HCT116 (cell line): ENCODE measurements around the gene NECAB2. TPM values are rescaled to one million over a fixed set of nuclear protein-coding genes. Genes with fewer than 3 reads are reported as not detected.

Experiments used
- ATAC-seq: fragments of 200-7000 bp; cut with Tn5 transposase; 2 replicates; pipeline ENCODE4 v1.9.1; 2020; ENCODE audit warnings: mild to moderate bottlenecking, moderate library complexity
- BruUV-seq: library from RNA; stranded (reverse); fragments of 400-500 nt; replicated peaks from 2 replicates; lab custom pipeline; 2021; lab: Mats Ljungman, UMichigan
- CTCF ChIA-PET: fragments of 300-600 bp; sonication (Branson Sonifier 250); formaldehyde crosslinking; loops from one replicate; lab custom pipeline; 2021; ENCODE audit warnings: antibody characterized with exemption; lab: Charles Lee
- POLR2A ChIA-PET: fragments of 300-600, 350-600 bp; sonication (Branson Sonifier 250); formaldehyde crosslinking; loops from one replicate; lab custom pipeline; 2021; ENCODE audit warnings: antibody characterized with exemption; lab: Charles Lee
- RAD21 ChIA-PET, 2 experiments: fragments of 300-600 bp; sonication (Branson Sonifier 250); formaldehyde crosslinking; loops; one replicate each; lab custom pipeline; 2023; ENCODE audit warnings: low total read pairs in 2 of 2; ENCODE audit not compliant: uncharacterized antibody in 2 of 2, unreplicated experiment in 2 of 2, low non-redundant PET in 1 of 2; lab: Charles Lee
- DNase-seq: peaks from one replicate; pipeline ENCODE4 v3.0.0-alpha.2; 2010; ENCODE audit warnings: low read depth, low spot score
- H2AFZ ChIP-seq: fragments of 200-600 bp; shearing (Covaris generic), sonication (generic); 2 replicates; pipeline ENCODE4 v1.6.1; 2017; ENCODE audit warnings: low read depth, mixed run types, mixed read lengths, antibody characterized with exemption, low read length; ENCODE audit not compliant: poor library complexity, severe bottlenecking
- H3K27ac ChIP-seq: 2 replicates; pipeline ENCODE4 v1.5.1; 2012; ENCODE audit warnings: low read depth, low read length
- H3K27me3 ChIP-seq: fragments of 200-600 bp; sonication (generic); 2 replicates; pipeline ENCODE4 v1.6.1; 2016; ENCODE audit warnings: mixed run types, low read length, mixed read lengths; ENCODE audit not compliant: insufficient read depth
- H3K36me3 ChIP-seq, 2 experiments: fragments of 200-500 bp in 1 of 2; fragments of 200-600 bp in 1 of 2; sonication (Bioruptor generic) in 1 of 2; sonication (generic) in 1 of 2; 2 replicates each; pipeline versions ENCODE4 v1.5.1 to v1.6.1; 2014 to 2016; ENCODE audit warnings: low read length in 2 of 2, inconsistent platforms in 1 of 2, mixed read lengths in 1 of 2, mixed run types in 1 of 2; ENCODE audit not compliant: insufficient read depth in 2 of 2, control insufficient read depth in 1 of 2
- H3K4me1 ChIP-seq, 2 experiments: fragments of 200-600 bp in 1 of 2; sonication (generic) in 1 of 2; 2 replicates each; pipeline versions ENCODE4 v1.5.1 to v1.6.1; 2012 to 2017; ENCODE audit warnings: low read length in 2 of 2, inconsistent platforms in 1 of 2, mild to moderate bottlenecking in 1 of 2, mixed read lengths in 1 of 2, mixed run types in 1 of 2, moderate library complexity in 1 of 2; ENCODE audit not compliant: insufficient read depth in 2 of 2, control insufficient read depth in 1 of 2
- H3K4me2 ChIP-seq: fragments of 200-600 bp; sonication (generic); 2 replicates; pipeline ENCODE4 v1.6.1; 2017; ENCODE audit warnings: mixed run types, low read length, mixed read lengths
- H3K4me3 ChIP-seq, 2 experiments: fragments of 200-600 bp in 1 of 2; sonication (generic) in 1 of 2; replicated peaks in 1 of 2; 2 replicates each; pipeline ENCODE4 v1.5.1; 2011 to 2016; ENCODE audit warnings: low read length in 2 of 2, control low read depth in 1 of 2, low read depth in 1 of 2, mild to moderate bottlenecking in 1 of 2, mixed read lengths in 1 of 2, mixed run types in 1 of 2
- H3K79me2 ChIP-seq: fragments of 200-600 bp; sonication (generic); 2 replicates; pipeline ENCODE4 v1.6.1; 2017; ENCODE audit warnings: mild to moderate bottlenecking, mixed run types, low read length, moderate library complexity, mixed read lengths; ENCODE audit not compliant: insufficient read depth
- H3K9ac ChIP-seq: fragments of 200-600 bp; sonication (generic); 2 replicates; pipeline ENCODE4 v1.6.1; 2016; ENCODE audit warnings: low read length, mixed read lengths
- H3K9me2 ChIP-seq: fragments of 200-600 bp; sonication (generic), shearing (Covaris generic); 2 replicates; pipeline ENCODE4 v1.6.1; 2017; ENCODE audit warnings: mixed run types, mild to moderate bottlenecking, moderate library complexity; ENCODE audit not compliant: insufficient read depth
- H3K9me3 ChIP-seq, 2 experiments: fragments of 200-500 bp in 1 of 2; fragments of 200-600 bp in 1 of 2; sonication (Bioruptor generic) in 1 of 2; sonication (generic) in 1 of 2; 2 replicates each; pipeline ENCODE4 v1.6.1; 2014 to 2017; ENCODE audit warnings: low read length in 2 of 2, mixed read lengths in 2 of 2, inconsistent platforms in 1 of 2, low read depth in 1 of 2, mild to moderate bottlenecking in 1 of 2, mixed run types in 1 of 2, moderate library complexity in 1 of 2; ENCODE audit not compliant: control insufficient read depth in 1 of 2, insufficient read depth in 1 of 2
- H4K20me1 ChIP-seq: fragments of 200-600 bp; sonication (generic), shearing (Covaris generic); 2 replicates; pipeline ENCODE4 v1.6.1; 2017; ENCODE audit warnings: mixed run types, mild to moderate bottlenecking, moderate library complexity; ENCODE audit not compliant: insufficient read depth
- EGR1 ChIP-seq: IDR thresholded peaks from 2 replicates; pipeline ENCODE4 v1.6.1; 2012; ENCODE audit warnings: low read depth
- POLR2A ChIP-seq: IDR thresholded peaks from 2 replicates; pipeline ENCODE4 v1.7.0; 2011; ENCODE audit warnings: borderline replicate concordance; ENCODE audit not compliant: insufficient read depth, insufficient read length; ENCODE audit errors: extremely low read depth
- POLR2AphosphoS5 ChIP-seq: IDR thresholded peaks from 2 replicates; pipeline ENCODE4 v1.6.1; 2011; ENCODE audit warnings: mild to moderate bottlenecking, low read depth, low read length, moderate library complexity
- RAD21 ChIP-seq: IDR thresholded peaks from 2 replicates; pipeline ENCODE4 v1.6.1; 2012; ENCODE audit warnings: low read depth, mild to moderate bottlenecking
- SIN3A ChIP-seq: IDR thresholded peaks from 2 replicates; pipeline ENCODE4 v1.6.1; 2012; ENCODE audit warnings: low read depth
- SP1 ChIP-seq: IDR thresholded peaks from 2 replicates; pipeline ENCODE4 v1.6.1; 2012; ENCODE audit warnings: low read depth
- YY1 ChIP-seq: IDR thresholded peaks from 2 replicates; pipeline ENCODE4 v1.6.1; 2011; ENCODE audit warnings: low read length, low read depth, moderate library complexity, mild to moderate bottlenecking; ENCODE audit not compliant: insufficient replicate concordance; ENCODE audit errors: extremely low read depth
- ZFX ChIP-seq: fragments of 450-650 bp; IDR thresholded peaks from 2 replicates; pipeline ENCODE4 v1.6.1; 2017
- ZNF274 ChIP-seq: fragments of 200-500 bp; sonication (Bioruptor generic); IDR thresholded peaks from 2 replicates; pipeline ENCODE4 v1.6.1; 2014; ENCODE audit warnings: mild to moderate bottlenecking, low read depth, low read length, inconsistent platforms
- intact Hi-C: fragments of 100-400 bp; cut with micrococcal nuclease; formaldehyde crosslinking; loops from 2 replicates; pipeline ENCODE4 v1.10.0; 2022
- total RNA-seq: library from RNA; stranded (reverse); gene quantifications from one replicate; pipeline ENCODE4 v1.2.1, GENCODE V29; 2021; ENCODE audit not compliant: unreplicated experiment
- TF ChIP-seq, protein P1 (sequence below): IDR thresholded peaks from 2 replicates; pipeline ENCODE4 v1.6.1; 2012; ENCODE audit warnings: low read depth
- TF ChIP-seq, protein P2 (sequence below), 3 experiments: fragments of 200-600 bp in 1 of 3; sonication (generic) in 1 of 3; IDR thresholded peaks in 2 of 3; conservative IDR thresholded peaks in 1 of 3; 2 replicates each; pipeline ENCODE4 v1.5.1; 2012 to 2017; ENCODE audit warnings: low read depth in 2 of 3, low read length in 2 of 3, antibody characterized with exemption in 1 of 3, borderline replicate concordance in 1 of 3, control low read depth in 1 of 3, mild to moderate bottlenecking in 1 of 3, mixed read lengths in 1 of 3, mixed run types in 1 of 3, moderate library complexity in 1 of 3; ENCODE audit not compliant: insufficient read depth in 1 of 3
- TF ChIP-seq, protein P3 (sequence below): IDR thresholded peaks from 2 replicates; pipeline ENCODE4 v1.6.1; 2012

NECAB2 gene
- total RNA-seq, 1 experiment from 2014 or later = 0.61 TPM

DNA sequence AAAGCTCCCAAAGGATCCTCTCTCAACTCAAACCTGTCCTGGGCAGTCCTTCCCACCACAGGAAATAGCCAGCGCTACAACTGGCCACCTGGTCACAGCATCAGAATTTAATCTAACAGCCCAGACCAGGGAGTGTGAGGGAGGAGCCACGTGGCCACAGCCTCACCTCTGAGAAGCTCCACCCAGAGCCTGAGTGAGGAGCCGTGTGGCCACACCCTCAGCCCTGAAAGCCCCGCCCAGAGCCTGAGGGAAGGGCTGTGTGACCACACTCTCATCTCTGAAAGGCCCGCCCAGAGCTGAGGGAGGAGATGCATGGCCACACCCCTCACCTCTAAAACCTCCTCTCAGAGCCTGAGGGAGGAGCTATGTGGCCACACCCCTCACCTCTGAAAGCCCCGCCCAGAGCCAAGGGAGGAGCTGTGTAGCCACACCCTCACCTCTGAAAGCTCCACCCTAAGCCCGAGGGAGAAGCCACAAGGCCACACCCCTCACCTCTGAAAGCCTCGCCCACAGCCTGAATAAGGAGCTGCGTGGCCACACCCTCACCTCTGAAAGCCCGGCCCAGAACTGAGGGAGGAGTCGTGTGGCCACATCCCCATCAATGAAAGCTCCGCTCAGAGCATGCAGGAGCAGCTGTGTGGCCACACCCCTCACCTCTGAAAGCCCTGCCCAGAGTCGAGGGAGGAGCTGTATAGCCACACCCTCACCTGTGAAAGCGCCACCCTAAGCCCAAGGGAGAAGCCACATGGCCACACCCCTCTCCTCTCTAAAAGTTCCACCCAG is 45.9 kb downstream of the NECAB2 start:
- CTCF ChIA-PET = interaction anchor here (0.8 to 1.7 kb wide), 18 partner anchors 9 to 712 kb away, joined by 3 to 15 read pairs (median 3); partner anchors contain the start of genes MBTPS1, OSGIN1, SLC38A8 and TAF1C
- Histone ChIP-seq H3K27me3 (no peaks in the 10 kb centered on the region), H3K36me3 (no peaks in the 10 kb centered on the region), H3K4me2 (peak overlapping the region; percentile 56), H3K9ac (no peak overlapping the region), H3K4me3 (no peak overlapping the region), H3K9me3 (peaks cover 0 to under 1% of the 10 kb centered on the region in 2 experiments; a peak in 1 of 4 replicates), H3K9me2 (no peaks in the 10 kb centered on the region), H4K20me1 (no peaks in the 10 kb centered on the region), H3K27ac (peak overlapping the region; percentile 45), H3K4me1 (peaks cover 11 to 21% of the 10 kb centered on the region in 2 experiments), H2AFZ (no peak overlapping the region), H3K79me2 (no peaks in the 10 kb centered on the region)
- DNase-seq (peak; percentile 100), ATAC-seq (peak; percentile 87)
- no TSS peak for BruUV-seq
- POLR2A ChIA-PET = interaction anchor here (0.6 to 1.7 kb wide), 11 partner anchors 8 to 178 kb away, joined by 3 to 10 read pairs (median 4); partner anchors contain the start of gene OSGIN1
- RAD21 ChIA-PET = interaction anchor here (0.5 to 1.1 kb wide), 4 partner anchors 44 to 605 kb away, joined by 3 to 5 read pairs (median 4); no protein-coding TSS in a partner anchor
- intact Hi-C loops = no loop called here
- TF ChIP-seq, protein P1, sequence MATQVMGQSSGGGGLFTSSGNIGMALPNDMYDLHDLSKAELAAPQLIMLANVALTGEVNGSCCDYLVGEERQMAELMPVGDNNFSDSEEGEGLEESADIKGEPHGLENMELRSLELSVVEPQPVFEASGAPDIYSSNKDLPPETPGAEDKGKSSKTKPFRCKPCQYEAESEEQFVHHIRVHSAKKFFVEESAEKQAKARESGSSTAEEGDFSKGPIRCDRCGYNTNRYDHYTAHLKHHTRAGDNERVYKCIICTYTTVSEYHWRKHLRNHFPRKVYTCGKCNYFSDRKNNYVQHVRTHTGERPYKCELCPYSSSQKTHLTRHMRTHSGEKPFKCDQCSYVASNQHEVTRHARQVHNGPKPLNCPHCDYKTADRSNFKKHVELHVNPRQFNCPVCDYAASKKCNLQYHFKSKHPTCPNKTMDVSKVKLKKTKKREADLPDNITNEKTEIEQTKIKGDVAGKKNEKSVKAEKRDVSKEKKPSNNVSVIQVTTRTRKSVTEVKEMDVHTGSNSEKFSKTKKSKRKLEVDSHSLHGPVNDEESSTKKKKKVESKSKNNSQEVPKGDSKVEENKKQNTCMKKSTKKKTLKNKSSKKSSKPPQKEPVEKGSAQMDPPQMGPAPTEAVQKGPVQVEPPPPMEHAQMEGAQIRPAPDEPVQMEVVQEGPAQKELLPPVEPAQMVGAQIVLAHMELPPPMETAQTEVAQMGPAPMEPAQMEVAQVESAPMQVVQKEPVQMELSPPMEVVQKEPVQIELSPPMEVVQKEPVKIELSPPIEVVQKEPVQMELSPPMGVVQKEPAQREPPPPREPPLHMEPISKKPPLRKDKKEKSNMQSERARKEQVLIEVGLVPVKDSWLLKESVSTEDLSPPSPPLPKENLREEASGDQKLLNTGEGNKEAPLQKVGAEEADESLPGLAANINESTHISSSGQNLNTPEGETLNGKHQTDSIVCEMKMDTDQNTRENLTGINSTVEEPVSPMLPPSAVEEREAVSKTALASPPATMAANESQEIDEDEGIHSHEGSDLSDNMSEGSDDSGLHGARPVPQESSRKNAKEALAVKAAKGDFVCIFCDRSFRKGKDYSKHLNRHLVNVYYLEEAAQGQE = no peak
- TF ChIP-seq POLR2AphosphoS5 = peak; percentile 65
- TF ChIP-seq, protein P2, sequence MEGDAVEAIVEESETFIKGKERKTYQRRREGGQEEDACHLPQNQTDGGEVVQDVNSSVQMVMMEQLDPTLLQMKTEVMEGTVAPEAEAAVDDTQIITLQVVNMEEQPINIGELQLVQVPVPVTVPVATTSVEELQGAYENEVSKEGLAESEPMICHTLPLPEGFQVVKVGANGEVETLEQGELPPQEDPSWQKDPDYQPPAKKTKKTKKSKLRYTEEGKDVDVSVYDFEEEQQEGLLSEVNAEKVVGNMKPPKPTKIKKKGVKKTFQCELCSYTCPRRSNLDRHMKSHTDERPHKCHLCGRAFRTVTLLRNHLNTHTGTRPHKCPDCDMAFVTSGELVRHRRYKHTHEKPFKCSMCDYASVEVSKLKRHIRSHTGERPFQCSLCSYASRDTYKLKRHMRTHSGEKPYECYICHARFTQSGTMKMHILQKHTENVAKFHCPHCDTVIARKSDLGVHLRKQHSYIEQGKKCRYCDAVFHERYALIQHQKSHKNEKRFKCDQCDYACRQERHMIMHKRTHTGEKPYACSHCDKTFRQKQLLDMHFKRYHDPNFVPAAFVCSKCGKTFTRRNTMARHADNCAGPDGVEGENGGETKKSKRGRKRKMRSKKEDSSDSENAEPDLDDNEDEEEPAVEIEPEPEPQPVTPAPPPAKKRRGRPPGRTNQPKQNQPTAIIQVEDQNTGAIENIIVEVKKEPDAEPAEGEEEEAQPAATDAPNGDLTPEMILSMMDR (IDR thresholded peaks at IDR 0.05 in 2 of 3, conservative IDR thresholded peaks at IDR 0.05 in 1 of 3; ENCODE audit: borderline replicate concordance in 1 of 3, insufficient read depth in 1 of 3, low read depth in 2 of 3, low read length in 2 of 3) = no peak
- no peak for TF ChIP-seq ZNF274
- no peak for TF ChIP-seq EGR1
- TF ChIP-seq, protein P3, sequence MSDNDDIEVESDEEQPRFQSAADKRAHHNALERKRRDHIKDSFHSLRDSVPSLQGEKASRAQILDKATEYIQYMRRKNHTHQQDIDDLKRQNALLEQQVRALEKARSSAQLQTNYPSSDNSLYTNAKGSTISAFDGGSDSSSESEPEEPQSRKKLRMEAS = peak; percentile 84
- no peak for TF ChIP-seq RAD21
- TF ChIP-seq SP1 = peak; percentile 54
- no peak for TF ChIP-seq ZFX
- peak; percentile 49 for TF ChIP-seq YY1
- TF ChIP-seq SIN3A = no peak
- no peak for TF ChIP-seq POLR2A
